ENCODE data around the gene TIGD3.

TIGD3 gene

GRCh38 chr11:65327021-65327420 lies 27.5 kb upstream of the TIGD3 start:
- H3K27ac ChIP-seq (ENCODE audit: low read depth, low read length), result no peak overlapping the region
- H3K4me3 ChIP-seq (ENCODE audit: insufficient read depth, low read length, poor library complexity, severe bottlenecking), result no peak overlapping the region
- H3K9me2 ChIP-seq (replicated peaks; ENCODE audit: insufficient read depth, low read length), result no peaks in the 10 kb centered on the region
- H3K79me2 ChIP-seq (ENCODE audit: insufficient read depth, low read length), result no peaks in the 10 kb centered on the region
- H2AFZ ChIP-seq (ENCODE audit: low read depth, low read length, severe bottlenecking), result no peak overlapping the region
- no peaks in the 10 kb centered on the region for H3K9me3 ChIP-seq (ENCODE audit: insufficient read depth, low read length)
- H3F3A ChIP-seq (ENCODE audit: insufficient read depth), result peaks cover 15% of the 10 kb centered on the region; the same call in 1 of the 2 replicates
- H3K36me3 ChIP-seq (ENCODE audit: low read length), result no peaks in the 10 kb centered on the region
- no peak for TF ChIP-seq CTCF (IDR thresholded peaks at IDR 0.05; ENCODE audit: insufficient read depth, low read length, poor library complexity, severe bottlenecking)
- TF ChIP-seq EZH2phosphoT487 (conservative IDR thresholded peaks at IDR 0.05; ENCODE audit: low read length), result no peak
- H3K4me2 ChIP-seq (ENCODE audit: low read depth, low read length, poor library complexity, severe bottlenecking), result no peak overlapping the region
- no peaks in the 10 kb centered on the region for H3K27me3 ChIP-seq (ENCODE audit: low read length)
- H4K20me1 ChIP-seq (ENCODE audit: low read depth, low read length), result no peaks in the 10 kb centered on the region
- H3K9ac ChIP-seq (ENCODE audit: low read length), result no peak overlapping the region

- H3K9ac ChIP-seq (ENCODE audit: low read length), result peak overlapping the region; percentile 19; the same call in 1 of the 2 replicates
- TF ChIP-seq CTCF (IDR thresholded peaks at IDR 0.05; ENCODE audit: insufficient read depth, low read length, poor library complexity, severe bottlenecking), result no peak
- TF ChIP-seq EZH2phosphoT487 (conservative IDR thresholded peaks at IDR 0.05; ENCODE audit: low read length), result no peak
- H3K9me3 ChIP-seq (ENCODE audit: insufficient read depth, low read length), result no peaks in the 10 kb centered on the region
- H3K9me2 ChIP-seq (replicated peaks; ENCODE audit: insufficient read depth, low read length), result no peaks in the 10 kb centered on the region
- no peaks in the 10 kb centered on the region for H3K27me3 ChIP-seq (ENCODE audit: low read length)
- no peak overlapping the region for H3K4me3 ChIP-seq (ENCODE audit: insufficient read depth, low read length, poor library complexity, severe bottlenecking)
- H3K4me2 ChIP-seq (ENCODE audit: low read depth, low read length, poor library complexity, severe bottlenecking), result peak overlapping the region; percentile 42
- H3K79me2 ChIP-seq (ENCODE audit: insufficient read depth, low read length), result peaks cover 9% of the 10 kb centered on the region
- no peaks in the 10 kb centered on the region for H3K36me3 ChIP-seq (ENCODE audit: low read length)
- no peak overlapping the region for H3K27ac ChIP-seq (ENCODE audit: low read depth, low read length)
- H4K20me1 ChIP-seq (ENCODE audit: low read depth, low read length), result no peaks in the 10 kb centered on the region
- peaks cover 17% of the 10 kb centered on the region; the same call in 1 of the 2 replicates for H3F3A ChIP-seq (ENCODE audit: insufficient read depth)
- H2AFZ ChIP-seq (ENCODE audit: low read depth, low read length, severe bottlenecking), result peak overlapping the region; percentile 40
Observed at GRCh38 chr11:65329478-65329877, 25.1 kb upstream of the TIGD3 start.

GRCh38 chr11:65329944-65330403 lies 24.6 kb upstream of the TIGD3 start:
- H3K9me3 ChIP-seq (ENCODE audit: insufficient read depth, low read length), result no peaks in the 10 kb centered on the region
- no peak overlapping the region for H3K4me3 ChIP-seq (ENCODE audit: insufficient read depth, low read length, poor library complexity, severe bottlenecking)
- peak overlapping the region; percentile 42 for H3K4me2 ChIP-seq (ENCODE audit: low read depth, low read length, poor library complexity, severe bottlenecking)
- peak overlapping the region; percentile 40 for H2AFZ ChIP-seq (ENCODE audit: low read depth, low read length, severe bottlenecking)
- peaks cover 14% of the 10 kb centered on the region for H3K79me2 ChIP-seq (ENCODE audit: insufficient read depth, low read length)
- H3K36me3 ChIP-seq (ENCODE audit: low read length), result no peaks in the 10 kb centered on the region
- peaks cover 17% of the 10 kb centered on the region; the same call in 1 of the 2 replicates for H3F3A ChIP-seq (ENCODE audit: insufficient read depth)
- H3K27me3 ChIP-seq (ENCODE audit: low read length), result no peaks in the 10 kb centered on the region
- no peaks in the 10 kb centered on the region for H4K20me1 ChIP-seq (ENCODE audit: low read depth, low read length)
- H3K9me2 ChIP-seq (replicated peaks; ENCODE audit: insufficient read depth, low read length), result no peaks in the 10 kb centered on the region
- TF ChIP-seq CTCF (IDR thresholded peaks at IDR 0.05; ENCODE audit: insufficient read depth, low read length, poor library complexity, severe bottlenecking) (peak; percentile 73), EZH2phosphoT487 (conservative IDR thresholded peaks at IDR 0.05; ENCODE audit: low read length) (no peak)
- H3K9ac ChIP-seq (ENCODE audit: low read length), result peak overlapping the region; percentile 19; the same call in 1 of the 2 replicates
- H3K27ac ChIP-seq (ENCODE audit: low read depth, low read length), result no peak overlapping the region

All from SU-DHL-6 (cell line).